ENCODE data around the gene MRM1. TPM values are rescaled to one million over a fixed set of nuclear protein-coding genes. Genes with fewer than 3 reads are reported as not detected.

The MRM1 gene
- total and polyA plus RNA-seq, 2 donors (not counting 1 experiment from before 2014, with no cell fraction given), result 2.5 to 6.9 TPM

- Histone ChIP-seq H3K4me3 (replicated peaks in 1 of 4; ENCODE audit: control extremely low read depth in 1 of 4, insufficient read depth in 1 of 4, low read depth in 3 of 4, low read length in 4 of 4) (peak overlapping the region in 1 of 4 experiments; percentile 20), H3K4me2 (ENCODE audit: extremely low read depth, insufficient read depth, low read length) (no peak overlapping the region), H3K9ac (ENCODE audit: insufficient read depth, low read length) (no peak overlapping the region), H3K27me3 (ENCODE audit: control insufficient read depth, insufficient read depth, low read length) (peaks cover 42% of the 10 kb centered on the region), H3K9me3 (ENCODE audit: control insufficient read depth, insufficient read depth, low read depth, low read length) (no peaks in the 10 kb centered on the region), H3K36me3 (ENCODE audit: control insufficient read depth, insufficient read depth, low read length) (no peaks in the 10 kb centered on the region), H4K20me1 (ENCODE audit: control insufficient read depth, extremely low read depth, insufficient read depth, low read length) (no peaks in the 10 kb centered on the region), H3K27ac (ENCODE audit: insufficient read depth, low read length) (no peak overlapping the region), H3K79me2 (ENCODE audit: control insufficient read depth, insufficient read depth, low read length) (no peaks in the 10 kb centered on the region), H3K4me1 (ENCODE audit: control insufficient read depth, extremely low read depth, insufficient read depth, low read length) (no peaks in the 10 kb centered on the region), H2AFZ (ENCODE audit: low read length) (no peak overlapping the region)
- TF ChIP-seq CTCF (conservative IDR thresholded peaks at IDR 0.05 in 1 of 2, IDR thresholded peaks at IDR 0.05 in 1 of 2; ENCODE audit: low read depth in 1 of 2, low read length in 2 of 2), result peak in 1 of 2 donors; percentile 17
- TF ChIP-seq EZH2 (IDR thresholded peaks at IDR 0.05; ENCODE audit: low read length, missing control alignments), result no peak
- DNase-seq (ENCODE audit: low read depth in 2 of 2), result peak in 1 of 2 donors; percentile 12
Observed at GRCh38 chr17:36657763-36658490, 56.5 kb downstream of the MRM1 start.

Other genes starting within 250 kb of the MRM1 start
- gene TBC1D3H, start 213.1 kb upstream of the MRM1 start, total RNA-seq, result not detected in 2 replicates
- not detected in 2 replicates for gene TBC1D3H, start 213.1 kb upstream of the MRM1 start, polyA plus RNA-seq
- 26.7 and 29.1 TPM in 2 replicates for gene ZNHIT3, start 114.9 kb upstream of the MRM1 start, total RNA-seq
- gene ZNHIT3, start 114.9 kb upstream of the MRM1 start, polyA plus RNA-seq, result 44.5 and 51.0 TPM in 2 replicates
- gene MYO19, start 66.7 kb upstream of the MRM1 start, total RNA-seq, result 26.2 and 31.5 TPM in 2 replicates
- 18.7 and 25.2 TPM in 2 replicates for gene MYO19, start 66.7 kb upstream of the MRM1 start, polyA plus RNA-seq
- 2.6 and 2.8 TPM in 2 replicates for gene PIGW, start 66.6 kb upstream of the MRM1 start, total RNA-seq
- gene PIGW, start 66.6 kb upstream of the MRM1 start, polyA plus RNA-seq, result 10.1 and 10.2 TPM in 2 replicates
- 63.2 and 77.0 TPM in 2 replicates for gene GGNBP2, start 56.7 kb upstream of the MRM1 start, total RNA-seq
- gene GGNBP2, start 56.7 kb upstream of the MRM1 start, polyA plus RNA-seq, result 63.3 and 81.9 TPM in 2 replicates
- gene DHRS11, start 9.7 kb upstream of the MRM1 start, total RNA-seq, result 3.6 and 5.9 TPM in 2 replicates
- 4.6 and 10.9 TPM in 2 replicates for gene DHRS11, start 9.7 kb upstream of the MRM1 start, polyA plus RNA-seq

Data from fibroblast of lung (primary cell).